PC-9 (cell line): ENCODE measurements around the gene NDP. TPM values are rescaled to one million over a fixed set of nuclear protein-coding genes. Genes with fewer than 3 reads are reported as not detected.

ENCODE experiments used
- BruUV-seq: library from RNA; stranded (reverse); fragments of 400-500 nt; replicated peaks from 2 replicates; lab custom pipeline; 2021; lab: Mats Ljungman, UMichigan
- CTCF ChIA-PET: fragments of 300-600 bp; sonication (Branson Sonifier 250); formaldehyde crosslinking; loops from one replicate; lab custom pipeline; 2022; ENCODE audit warnings: antibody characterized with exemption; lab: Charles Lee
- POLR2A ChIA-PET: fragments of 300-600 bp; sonication (Branson Sonifier 250); formaldehyde crosslinking; loops from one replicate; lab custom pipeline; 2022; ENCODE audit warnings: antibody characterized with exemption; ENCODE audit not compliant: unreplicated experiment; lab: Charles Lee
- DNase-seq, 2 experiments: peaks; one replicate each; pipeline versions ENCODE4 v3.0.0 to v3.0.0-alpha.2; 2015 to 2022; ENCODE audit warnings: mixed read lengths in 1 of 2
- H2AFZ ChIP-seq: fragments of 200-600 bp; sonication (generic); 2 replicates; pipeline ENCODE4 v1.8.1; 2017; ENCODE audit warnings: antibody characterized with exemption
- H3F3A ChIP-seq: fragments of 200-600 bp; sonication (generic); 2 replicates; pipeline ENCODE4 v1.8.1; 2017; ENCODE audit warnings: antibody characterized with exemption, mild to moderate bottlenecking, low read depth; ENCODE audit not compliant: insufficient read depth
- H3K27ac ChIP-seq: fragments of 200-600 bp; sonication (generic); 2 replicates; pipeline ENCODE4 v1.6.1; 2016; ENCODE audit warnings: mixed run types
- H3K27me3 ChIP-seq: fragments of 200-600 bp; sonication (generic); 2 replicates; pipeline ENCODE4 v1.6.1; 2016; ENCODE audit warnings: low read depth, mixed run types; ENCODE audit not compliant: insufficient read depth
- H3K36me3 ChIP-seq: fragments of 200-600 bp; sonication (generic); 2 replicates; pipeline ENCODE4 v1.6.1; 2016; ENCODE audit warnings: low read depth, mixed run types
- H3K4me1 ChIP-seq: fragments of 200-600 bp; sonication (generic); replicated peaks from 2 replicates; pipeline ENCODE4 v1.6.1; 2016; ENCODE audit warnings: mixed run types; ENCODE audit not compliant: insufficient read depth
- H3K4me2 ChIP-seq: fragments of 200-600 bp; sonication (generic); 2 replicates; pipeline ENCODE4 v1.6.1; 2017; ENCODE audit warnings: mixed run types
- H3K4me3 ChIP-seq: fragments of 200-600 bp; sonication (generic); 2 replicates; pipeline ENCODE4 v1.6.1; 2016; ENCODE audit warnings: mixed run types
- H3K79me2 ChIP-seq: fragments of 200-600 bp; sonication (generic); 2 replicates; pipeline ENCODE4 v1.6.1; 2017; ENCODE audit warnings: low read depth, mixed run types
- H3K9me2 ChIP-seq: fragments of 200-600 bp; sonication (generic); 2 replicates; pipeline ENCODE4 v1.8.1; 2017; ENCODE audit warnings: mild to moderate bottlenecking; ENCODE audit not compliant: insufficient read depth
- H3K9me3 ChIP-seq: fragments of 200-600 bp; sonication (generic); 2 replicates; pipeline ENCODE4 v1.8.1; 2016; ENCODE audit warnings: low read depth; ENCODE audit not compliant: insufficient read depth
- H4K20me1 ChIP-seq: fragments of 200-600 bp; sonication (generic); 2 replicates; pipeline ENCODE4 v1.8.1; 2017; ENCODE audit not compliant: insufficient read depth
- EZH2 ChIP-seq: fragments of 200-600 bp; sonication (generic); IDR thresholded peaks from 2 replicates; pipeline ENCODE4 v1.8.0; 2017; ENCODE audit warnings: antibody characterized with exemption, low read depth
- intact Hi-C: fragments of 100-400 bp; cut with micrococcal nuclease; formaldehyde crosslinking; loops from one replicate; pipeline ENCODE4 v1.10.0; 2022; ENCODE audit not compliant: unreplicated experiment
- total RNA-seq: library from RNA; stranded (reverse); gene quantifications from 2 replicates; pipeline ENCODE4 v1.2.3, GENCODE V29; 2021
- TF ChIP-seq, protein P1 (sequence below): fragments of 200-600 bp; sonication (generic); conservative IDR thresholded peaks from 2 replicates; pipeline ENCODE4 v1.6.1; 2017; ENCODE audit warnings: mixed run types, antibody characterized with exemption, mild to moderate bottlenecking, moderate library complexity

Gene NDP
- total RNA-seq, 1 experiment from 2014 or later = not detected

DNA sequence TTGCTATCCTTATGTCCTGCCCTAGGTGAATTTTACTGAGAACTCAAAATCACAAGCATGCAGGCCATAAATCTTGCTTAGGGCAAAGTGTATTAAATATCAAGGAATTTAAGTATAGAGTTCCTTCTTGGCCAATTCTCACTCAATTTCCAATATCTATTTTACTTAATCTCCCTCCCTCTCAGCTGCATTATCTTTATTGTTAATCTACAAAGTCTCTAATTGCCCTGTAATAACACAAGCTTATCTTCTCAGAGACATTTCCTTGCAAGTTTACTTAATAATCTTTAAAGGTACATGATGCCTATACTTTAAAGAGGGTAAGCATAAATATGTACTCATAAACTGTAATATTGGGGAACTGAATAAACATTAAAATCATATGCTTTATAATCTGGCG, 64.0 kb downstream of the NDP start:
- TF ChIP-seq, protein P1, sequence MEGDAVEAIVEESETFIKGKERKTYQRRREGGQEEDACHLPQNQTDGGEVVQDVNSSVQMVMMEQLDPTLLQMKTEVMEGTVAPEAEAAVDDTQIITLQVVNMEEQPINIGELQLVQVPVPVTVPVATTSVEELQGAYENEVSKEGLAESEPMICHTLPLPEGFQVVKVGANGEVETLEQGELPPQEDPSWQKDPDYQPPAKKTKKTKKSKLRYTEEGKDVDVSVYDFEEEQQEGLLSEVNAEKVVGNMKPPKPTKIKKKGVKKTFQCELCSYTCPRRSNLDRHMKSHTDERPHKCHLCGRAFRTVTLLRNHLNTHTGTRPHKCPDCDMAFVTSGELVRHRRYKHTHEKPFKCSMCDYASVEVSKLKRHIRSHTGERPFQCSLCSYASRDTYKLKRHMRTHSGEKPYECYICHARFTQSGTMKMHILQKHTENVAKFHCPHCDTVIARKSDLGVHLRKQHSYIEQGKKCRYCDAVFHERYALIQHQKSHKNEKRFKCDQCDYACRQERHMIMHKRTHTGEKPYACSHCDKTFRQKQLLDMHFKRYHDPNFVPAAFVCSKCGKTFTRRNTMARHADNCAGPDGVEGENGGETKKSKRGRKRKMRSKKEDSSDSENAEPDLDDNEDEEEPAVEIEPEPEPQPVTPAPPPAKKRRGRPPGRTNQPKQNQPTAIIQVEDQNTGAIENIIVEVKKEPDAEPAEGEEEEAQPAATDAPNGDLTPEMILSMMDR = no peak
- TF ChIP-seq EZH2 = no peak
- no peaks in the 10 kb centered on the region for H3K27me3 ChIP-seq
- H2AFZ ChIP-seq = no peak overlapping the region
- H3K9me3 ChIP-seq = no peaks in the 10 kb centered on the region
- CTCF ChIA-PET = no interaction called here
- no peaks in the 10 kb centered on the region for H3K79me2 ChIP-seq
- no peak for DNase-seq
- POLR2A ChIA-PET = no interaction called here
- no peak overlapping the region for H3K27ac ChIP-seq
- no peaks in the 10 kb centered on the region for H3K36me3 ChIP-seq
- H4K20me1 ChIP-seq = no peaks in the 10 kb centered on the region
- H3K9me2 ChIP-seq = no peaks in the 10 kb centered on the region
- no peaks in the 10 kb centered on the region for H3F3A ChIP-seq
- no TSS peak for BruUV-seq
- no peak overlapping the region for H3K4me3 ChIP-seq
- intact Hi-C loops = no loop called here
- H3K4me1 ChIP-seq = no peaks in the 10 kb centered on the region
- no peak overlapping the region for H3K4me2 ChIP-seq

DNA sequence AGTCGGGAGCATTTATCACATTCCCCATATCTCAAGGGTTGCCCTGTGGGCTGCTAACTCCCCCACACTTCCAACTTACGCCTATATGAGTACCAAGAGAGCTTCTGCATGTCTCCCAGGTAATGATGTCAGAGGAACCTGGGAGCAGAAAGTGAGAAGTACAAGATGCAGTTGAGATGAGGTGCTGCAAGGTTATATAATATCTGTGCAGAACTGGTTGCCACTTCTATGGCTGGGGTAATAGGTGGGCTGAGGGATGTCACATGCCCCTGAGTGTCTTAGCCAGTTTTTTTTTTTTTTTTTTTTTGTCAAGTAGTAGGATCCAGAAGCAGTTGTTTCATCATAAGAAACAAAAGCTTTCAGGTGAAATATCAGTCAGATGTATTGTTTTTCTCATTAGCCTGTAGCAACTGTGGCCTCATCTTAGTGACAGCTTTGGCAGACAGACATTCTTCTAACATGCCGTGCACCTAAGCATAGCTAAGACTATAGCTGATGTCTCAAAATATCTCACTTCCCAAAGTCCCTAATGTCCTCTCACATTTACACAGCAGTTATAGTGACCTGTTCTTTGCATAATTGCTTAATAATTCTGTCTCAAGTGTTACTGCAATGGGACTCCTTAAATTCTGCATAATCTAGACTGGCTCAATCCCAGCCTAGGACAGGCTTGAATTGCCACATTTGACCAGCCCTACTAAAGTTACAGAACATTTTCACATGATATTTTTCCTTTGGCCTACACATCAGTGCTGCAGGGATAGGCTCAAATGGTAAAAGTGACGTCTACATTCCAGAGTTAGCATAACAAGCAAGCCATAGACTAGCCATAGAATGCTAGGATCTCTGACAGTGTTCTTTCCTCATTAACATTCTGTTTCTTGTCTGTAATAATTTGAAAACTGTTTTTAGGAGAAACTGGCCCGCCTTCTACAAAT, 73.0 kb downstream of the NDP start:
- no peaks in the 10 kb centered on the region for H3K79me2 ChIP-seq
- H3F3A ChIP-seq = no peaks in the 10 kb centered on the region
- no peak overlapping the region for H3K4me3 ChIP-seq
- no peak overlapping the region for H2AFZ ChIP-seq
- CTCF ChIA-PET = no interaction called here
- no peak overlapping the region for H3K4me2 ChIP-seq
- H3K4me1 ChIP-seq = no peaks in the 10 kb centered on the region
- intact Hi-C loops = no loop called here
- H3K27ac ChIP-seq = no peak overlapping the region
- POLR2A ChIA-PET = no interaction called here
- no peaks in the 10 kb centered on the region for H3K36me3 ChIP-seq
- H3K9me2 ChIP-seq = no peaks in the 10 kb centered on the region
- no peaks in the 10 kb centered on the region for H3K27me3 ChIP-seq
- BruUV-seq = no TSS peak
- no peaks in the 10 kb centered on the region for H3K9me3 ChIP-seq
- no peaks in the 10 kb centered on the region for H4K20me1 ChIP-seq
- TF ChIP-seq, protein P1 = no peak
- TF ChIP-seq EZH2 = no peak
- no peak for DNase-seq

Other genes with a start within 250 kb of the NDP start
- gene MAOB, start 90.9 kb downstream of the NDP start, total RNA-seq = 0.55 and 0.74 TPM in 2 replicates